Transverse colon (tissue), 3 donors: ENCODE data around the gene STAMBPL1.

Source experiments
- POLR2A ChIP-seq: fragments of 450-650 bp; IDR thresholded peaks from one replicate; pipeline ENCODE4 v1.6.1; 2016; ENCODE audit warnings: antibody characterized with exemption, mild to moderate bottlenecking, moderate library complexity
- TF ChIP-seq, protein P1 (sequence below), 5 experiments: fragments of 200-600 bp in 3 of 5; fragments of 450-650 bp in 2 of 5; sonication (generic) in 3 of 5; IDR thresholded peaks; 1 replicate in 2 of 5; 2 replicates in 3 of 5; pipeline ENCODE4 v1.5.1; 2016 to 2017; ENCODE audit warnings: antibody characterized with exemption in 5 of 5, inconsistent platforms in 3 of 5, mild to moderate bottlenecking in 2 of 5, moderate library complexity in 1 of 5

DNA sequence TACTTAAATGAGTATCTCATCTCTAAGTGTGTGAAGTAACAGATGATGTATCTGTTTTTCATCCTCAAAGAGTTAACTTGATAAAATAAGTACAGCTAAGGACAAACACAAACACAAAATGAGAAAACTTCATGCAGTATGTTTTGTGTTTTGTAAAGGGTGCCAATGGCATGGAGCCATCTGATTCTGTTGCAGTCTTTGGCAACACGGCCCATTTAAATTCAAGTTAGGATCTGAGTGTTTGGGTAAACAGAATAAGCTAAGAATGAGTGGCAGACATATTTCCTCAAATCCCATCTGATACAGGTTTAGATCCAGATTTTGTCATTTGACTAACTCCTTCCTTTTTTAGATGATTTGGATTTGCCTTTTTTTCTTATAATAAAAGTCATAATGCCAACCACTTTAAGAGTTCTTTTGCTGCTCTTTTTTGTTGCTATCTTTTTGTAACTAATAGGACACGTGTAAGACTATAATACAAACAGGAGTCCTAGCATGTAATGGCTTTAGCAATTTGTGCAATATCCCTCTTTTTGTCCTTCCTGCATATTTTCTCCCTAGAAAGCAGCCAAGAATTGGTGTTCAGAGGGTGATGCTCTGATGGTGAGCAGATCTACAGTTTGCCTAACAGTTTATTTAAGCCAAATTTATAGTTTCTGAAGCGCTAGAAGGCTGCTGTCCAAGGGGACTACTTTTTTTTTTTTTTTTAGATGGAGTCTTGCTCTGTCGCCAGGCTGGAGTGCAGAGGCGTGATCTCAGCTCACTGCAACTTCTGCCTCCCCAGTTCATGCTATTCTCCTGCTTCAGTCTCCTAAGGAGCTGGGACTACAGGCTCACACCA lies 91.4 kb downstream of the STAMBPL1 start:
- TF ChIP-seq, protein P1, sequence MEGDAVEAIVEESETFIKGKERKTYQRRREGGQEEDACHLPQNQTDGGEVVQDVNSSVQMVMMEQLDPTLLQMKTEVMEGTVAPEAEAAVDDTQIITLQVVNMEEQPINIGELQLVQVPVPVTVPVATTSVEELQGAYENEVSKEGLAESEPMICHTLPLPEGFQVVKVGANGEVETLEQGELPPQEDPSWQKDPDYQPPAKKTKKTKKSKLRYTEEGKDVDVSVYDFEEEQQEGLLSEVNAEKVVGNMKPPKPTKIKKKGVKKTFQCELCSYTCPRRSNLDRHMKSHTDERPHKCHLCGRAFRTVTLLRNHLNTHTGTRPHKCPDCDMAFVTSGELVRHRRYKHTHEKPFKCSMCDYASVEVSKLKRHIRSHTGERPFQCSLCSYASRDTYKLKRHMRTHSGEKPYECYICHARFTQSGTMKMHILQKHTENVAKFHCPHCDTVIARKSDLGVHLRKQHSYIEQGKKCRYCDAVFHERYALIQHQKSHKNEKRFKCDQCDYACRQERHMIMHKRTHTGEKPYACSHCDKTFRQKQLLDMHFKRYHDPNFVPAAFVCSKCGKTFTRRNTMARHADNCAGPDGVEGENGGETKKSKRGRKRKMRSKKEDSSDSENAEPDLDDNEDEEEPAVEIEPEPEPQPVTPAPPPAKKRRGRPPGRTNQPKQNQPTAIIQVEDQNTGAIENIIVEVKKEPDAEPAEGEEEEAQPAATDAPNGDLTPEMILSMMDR (IDR thresholded peaks at IDR 0.05), result no peak
- TF ChIP-seq POLR2A, result no peak
